ENCODE data around the gene NUP107.

Gene NUP107

DNA sequence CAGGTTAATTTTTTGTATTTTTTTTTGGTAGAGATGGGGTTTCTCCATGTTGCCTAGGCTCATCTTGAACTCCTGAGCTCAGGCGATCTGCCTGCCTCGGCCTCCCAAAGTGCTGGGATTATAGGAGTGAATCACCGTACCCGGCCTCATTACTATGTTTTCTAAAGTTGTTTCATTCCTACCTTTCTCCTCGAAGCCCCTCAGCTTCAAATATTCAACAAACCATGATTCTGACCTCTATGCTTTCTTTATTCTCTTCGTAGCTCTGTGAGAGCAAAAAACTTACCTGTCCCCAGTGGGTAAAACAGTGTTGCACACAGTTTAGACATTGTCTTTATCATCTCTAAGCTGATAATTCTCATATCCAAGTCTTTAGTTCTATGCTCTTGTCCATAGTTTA lies 95.0 kb downstream of the NUP107 start:
- TF ChIP-seq, protein P1, sequence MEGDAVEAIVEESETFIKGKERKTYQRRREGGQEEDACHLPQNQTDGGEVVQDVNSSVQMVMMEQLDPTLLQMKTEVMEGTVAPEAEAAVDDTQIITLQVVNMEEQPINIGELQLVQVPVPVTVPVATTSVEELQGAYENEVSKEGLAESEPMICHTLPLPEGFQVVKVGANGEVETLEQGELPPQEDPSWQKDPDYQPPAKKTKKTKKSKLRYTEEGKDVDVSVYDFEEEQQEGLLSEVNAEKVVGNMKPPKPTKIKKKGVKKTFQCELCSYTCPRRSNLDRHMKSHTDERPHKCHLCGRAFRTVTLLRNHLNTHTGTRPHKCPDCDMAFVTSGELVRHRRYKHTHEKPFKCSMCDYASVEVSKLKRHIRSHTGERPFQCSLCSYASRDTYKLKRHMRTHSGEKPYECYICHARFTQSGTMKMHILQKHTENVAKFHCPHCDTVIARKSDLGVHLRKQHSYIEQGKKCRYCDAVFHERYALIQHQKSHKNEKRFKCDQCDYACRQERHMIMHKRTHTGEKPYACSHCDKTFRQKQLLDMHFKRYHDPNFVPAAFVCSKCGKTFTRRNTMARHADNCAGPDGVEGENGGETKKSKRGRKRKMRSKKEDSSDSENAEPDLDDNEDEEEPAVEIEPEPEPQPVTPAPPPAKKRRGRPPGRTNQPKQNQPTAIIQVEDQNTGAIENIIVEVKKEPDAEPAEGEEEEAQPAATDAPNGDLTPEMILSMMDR (IDR thresholded peaks at IDR 0.05; ENCODE audit: insufficient read depth, low read length, missing control alignments) = no peak
- H3K4me3 ChIP-seq (ENCODE audit: low read depth, low read length) = no peak overlapping the region
- ChIA-PET POLR2A (no interaction called here), CTCF (interaction anchor here (1.1 to 1.6 kb wide), 2 partner anchors 8 to 11 kb away, joined by 3 to 4 read pairs; no protein-coding TSS in a partner anchor)
- DNase-seq (ENCODE audit: low read depth, low spot score) = no peak

DNA sequence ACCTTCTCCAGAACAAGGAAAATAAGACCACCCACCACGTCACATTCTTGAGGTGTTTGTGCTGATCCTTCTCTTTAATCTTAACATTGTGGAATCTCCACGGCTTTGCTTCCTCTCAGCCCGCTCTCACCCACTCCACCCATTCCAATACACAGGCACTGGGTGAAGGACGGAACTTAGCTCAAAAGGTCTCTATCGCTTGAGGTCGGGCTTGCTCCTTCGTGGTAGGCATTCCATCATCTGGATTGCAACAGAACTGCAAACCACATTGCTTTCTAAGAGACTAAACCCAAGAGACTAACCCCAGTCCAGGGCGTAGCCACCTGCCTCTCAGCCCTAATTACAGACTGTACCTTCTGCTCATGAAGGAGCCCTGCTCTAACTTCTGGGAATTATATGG lies 97.2 kb downstream of the NUP107 start:
- ChIA-PET CTCF (interaction anchor here (2.1 kb wide), 1 partner anchor 24 kb away, joined by 6 read pairs; the partner anchor contains the start of gene MDM2), POLR2A (no interaction called here)
- TF ChIP-seq, protein P1 (IDR thresholded peaks at IDR 0.05; ENCODE audit: insufficient read depth, low read length, missing control alignments) = no peak
- no peak for DNase-seq (ENCODE audit: low read depth, low spot score)
- H3K4me3 ChIP-seq (ENCODE audit: low read depth, low read length) = no peak overlapping the region

DNA sequence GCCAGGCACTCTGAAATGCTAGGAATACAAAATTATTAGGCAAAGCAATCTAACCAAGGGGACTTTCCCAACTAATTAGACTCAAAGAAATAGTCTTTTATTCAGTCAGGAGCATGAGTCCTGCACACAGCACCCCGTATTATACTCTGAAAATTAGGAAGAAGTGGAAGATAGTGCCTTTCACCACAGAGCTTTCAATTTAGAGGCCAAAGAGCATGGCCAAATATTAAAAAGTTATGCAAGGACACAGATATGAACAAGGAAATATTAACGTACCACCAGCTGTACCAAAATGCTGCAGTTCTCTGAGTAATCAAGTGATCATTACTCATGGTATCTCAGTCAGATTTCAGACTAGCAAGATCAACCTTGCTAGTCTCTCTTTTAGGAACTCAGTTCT lies 98.6 kb downstream of the NUP107 start:
- ChIA-PET CTCF (interaction anchor here (1.0 kb wide), 1 partner anchor 44 kb away, joined by 3 read pairs; no protein-coding TSS in a partner anchor), POLR2A (interaction anchor here (1.4 kb wide), 1 partner anchor 23 kb away, joined by 5 read pairs; the partner anchor contains the start of gene MDM2)
- TF ChIP-seq, protein P1 (IDR thresholded peaks at IDR 0.05; ENCODE audit: insufficient read depth, low read length, missing control alignments) = no peak
- no peak overlapping the region for H3K4me3 ChIP-seq (ENCODE audit: low read depth, low read length)
- no peak for DNase-seq (ENCODE audit: low read depth, low spot score)

DNA sequence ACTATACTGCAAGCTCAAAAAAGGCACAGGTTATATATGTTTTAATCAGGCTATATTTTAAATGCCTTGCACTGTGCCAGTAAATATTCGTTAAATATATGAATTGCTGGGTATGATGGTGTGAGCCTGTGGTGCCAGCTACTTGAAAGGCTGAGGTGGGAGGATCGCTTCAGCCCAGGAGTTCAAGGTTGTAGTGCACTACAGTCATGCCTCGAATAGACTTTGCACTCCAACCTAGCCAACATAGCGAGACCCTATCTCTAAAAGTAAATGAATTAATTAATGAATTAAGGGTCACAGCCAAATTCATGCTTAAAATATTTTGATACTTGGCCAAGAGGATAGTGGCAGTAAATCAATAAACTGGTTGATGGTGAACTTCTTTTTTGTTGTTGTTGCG lies 99.0 kb downstream of the NUP107 start:
- H3K4me3 ChIP-seq (ENCODE audit: low read depth, low read length) = no peak overlapping the region
- POLR2A ChIA-PET = interaction anchor here (1.4 kb wide), 1 partner anchor 23 kb away, joined by 5 read pairs; the partner anchor contains the start of gene MDM2
- CTCF ChIA-PET = interaction anchor here (1.0 kb wide), 1 partner anchor 44 kb away, joined by 3 read pairs; no protein-coding TSS in a partner anchor
- no peak for DNase-seq (ENCODE audit: low read depth, low spot score)
- TF ChIP-seq, protein P1 (IDR thresholded peaks at IDR 0.05; ENCODE audit: insufficient read depth, low read length, missing control alignments) = no peak

DNA sequence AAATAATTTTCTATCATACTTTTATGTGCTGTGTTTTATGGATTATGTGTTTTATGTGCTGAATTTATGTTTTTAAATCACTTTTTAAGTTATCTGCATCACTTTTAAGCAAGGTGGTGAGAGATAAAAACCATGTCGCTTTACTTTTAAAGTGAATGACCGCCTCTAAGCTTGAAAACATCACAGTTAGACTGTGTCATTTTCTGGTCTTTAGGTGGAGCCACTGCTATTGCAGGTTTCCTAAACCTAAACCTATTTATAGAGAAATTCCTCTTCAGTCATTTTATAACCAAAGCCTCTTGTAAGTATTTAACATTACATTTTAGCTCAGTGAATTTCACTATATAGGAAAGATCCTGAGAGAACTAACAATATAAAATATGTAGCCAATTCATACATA lies 100.2 kb downstream of the NUP107 start:
- H3K4me3 ChIP-seq (ENCODE audit: low read depth, low read length) = no peak overlapping the region
- DNase-seq (ENCODE audit: low read depth, low spot score) = no peak
- POLR2A ChIA-PET = no interaction called here
- TF ChIP-seq, protein P1 (IDR thresholded peaks at IDR 0.05; ENCODE audit: insufficient read depth, low read length, missing control alignments) = no peak
- CTCF ChIA-PET = interaction anchor here (1.3 kb wide), 1 partner anchor 10 kb away, joined by 4 read pairs; no protein-coding TSS in a partner anchor

DNA sequence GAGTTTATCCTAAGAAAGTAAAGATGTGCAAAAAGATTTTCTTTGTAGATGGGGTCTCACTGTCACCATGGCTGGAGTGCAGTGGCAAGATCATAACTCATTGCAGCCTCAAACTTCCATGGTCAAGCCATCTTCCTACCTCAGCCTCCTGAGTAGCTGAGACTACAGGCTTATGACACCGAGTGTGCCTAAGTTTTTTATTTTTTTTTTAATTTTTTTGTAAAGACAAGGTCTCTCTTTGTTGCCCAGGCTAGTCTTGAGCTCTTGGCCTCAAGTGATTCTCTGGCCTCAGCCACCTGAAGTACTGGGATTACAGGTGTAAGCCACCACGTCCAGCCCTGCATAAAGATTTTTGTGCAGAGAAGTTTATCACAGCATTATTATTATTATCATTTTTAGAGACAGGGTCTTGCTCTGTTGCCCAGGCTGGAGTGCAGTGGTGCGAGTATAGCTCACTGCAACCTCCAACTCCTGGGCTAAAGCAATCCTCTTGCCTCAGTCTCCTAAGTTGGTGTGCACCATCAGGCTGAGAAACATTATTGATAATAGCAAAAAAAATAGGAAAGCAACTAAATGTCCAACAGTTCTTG lies 101.9 kb downstream of the NUP107 start:
- no peak overlapping the region for H3K4me3 ChIP-seq (ENCODE audit: low read depth, low read length)
- TF ChIP-seq, protein P1 (IDR thresholded peaks at IDR 0.05; ENCODE audit: insufficient read depth, low read length, missing control alignments) = no peak
- CTCF ChIA-PET = no interaction called here
- POLR2A ChIA-PET = interaction anchor here (1.4 kb wide), 1 partner anchor 20 kb away, joined by 5 read pairs; the partner anchor contains the start of gene MDM2
- DNase-seq (ENCODE audit: low read depth, low spot score) = no peak

Data from AG04449 (cell line).